HEK293 (cell line): Measurements from ENCODE around the gene FAM209A.

Experiments
- CTCF ChIA-PET: fragments of 350-600 bp; formaldehyde crosslinking; extraction: SDS; loops from one replicate; lab custom pipeline; 2021; ENCODE audit warnings: antibody characterized with exemption; lab: Yijun Ruan, JAX
- POLR2A ChIA-PET: fragments of 300-600 bp; formaldehyde crosslinking; extraction: SDS; loops from one replicate; lab custom pipeline; 2020; ENCODE audit warnings: antibody characterized with exemption, inconsistent platforms; lab: Yijun Ruan, JAX
- H3K27ac ChIP-seq: fragments of 200-500 bp; sonication (Bioruptor generic); 2 replicates; pipeline ENCODE4 v1.5.1; 2014; ENCODE audit warnings: low read depth, low read length, control low read depth, inconsistent platforms; ENCODE audit errors: extremely low read depth
- H3K36me3 ChIP-seq, 2 experiments: fragments of 200-500 bp in 1 of 2; sonication (Bioruptor generic) in 1 of 2; 1 replicate in 1 of 2; 2 replicates in 1 of 2; pipeline ENCODE4 v1.5.1; 2014 to 2017; ENCODE audit warnings: inconsistent platforms in 2 of 2, low read length in 2 of 2; ENCODE audit not compliant: control insufficient read depth in 2 of 2, insufficient read depth in 1 of 2
- H3K4me1 ChIP-seq: fragments of 200-500 bp; sonication (Bioruptor generic); 2 replicates; pipeline ENCODE4 v1.5.1; 2014; ENCODE audit warnings: mild to moderate bottlenecking, low read length, inconsistent platforms; ENCODE audit not compliant: control insufficient read depth, insufficient read depth
- H3K4me3 ChIP-seq: 2 replicates; pipeline ENCODE4 v1.5.1; 2011; ENCODE audit warnings: low read depth, mild to moderate bottlenecking, control low read depth, low read length, moderate library complexity
- H3K9me3 ChIP-seq: fragments of 200-500 bp; sonication (Bioruptor generic); 2 replicates; pipeline ENCODE4 v1.5.1; 2014; ENCODE audit warnings: low read depth, low read length, inconsistent platforms; ENCODE audit not compliant: control insufficient read depth, insufficient read depth
- GLIS1 ChIP-seq: fragments of 450-650 bp; formaldehyde crosslinking; IDR thresholded peaks from 2 replicates; pipeline ENCODE4 v1.5.1; 2016; ENCODE audit warnings: missing biosample characterization, missing genetic modification characterization
- HOXA7 ChIP-seq: sonication (generic); formaldehyde crosslinking; IDR thresholded peaks from 2 replicates; pipeline ENCODE4 v1.8.1; 2022; ENCODE audit warnings: missing genetic modification reagents, borderline replicate concordance
- HOXC10 ChIP-seq: sonication (generic); formaldehyde crosslinking; IDR thresholded peaks from 2 replicates; pipeline ENCODE4 v1.8.1; 2023; ENCODE audit warnings: mild to moderate bottlenecking, missing genetic modification reagents
- SALL2 ChIP-seq: fragments of 450-650 bp; formaldehyde crosslinking; IDR thresholded peaks from 2 replicates; pipeline ENCODE4 v1.5.0; 2017; ENCODE audit warnings: missing biosample characterization, mild to moderate bottlenecking, missing genetic modification characterization, borderline replicate concordance
- SETDB1 ChIP-seq: IDR thresholded peaks from one replicate; pipeline ENCODE4 v1.6.1; 2017; ENCODE audit warnings: mild to moderate bottlenecking, low read length, moderate library complexity, mixed read lengths; ENCODE audit not compliant: insufficient read length
- ZBTB48 ChIP-seq: fragments of 450-650 bp; formaldehyde crosslinking; IDR thresholded peaks from 2 replicates; pipeline ENCODE4 v1.5.1; 2016; ENCODE audit warnings: missing biosample characterization, missing genetic modification characterization
- ZBTB7A ChIP-seq: fragments of 450-650 bp; formaldehyde crosslinking; IDR thresholded peaks from 2 replicates; pipeline ENCODE4 v1.5.1; 2016; ENCODE audit warnings: low read depth, missing biosample characterization, missing genetic modification characterization
- ZBTB8A ChIP-seq: fragments of 450-650 bp; formaldehyde crosslinking; IDR thresholded peaks from 2 replicates; pipeline ENCODE4 v1.5.1; 2016; ENCODE audit warnings: missing biosample characterization, missing genetic modification characterization
- ZFP41 ChIP-seq: fragments of 450-650 bp; formaldehyde crosslinking; IDR thresholded peaks from 2 replicates; pipeline ENCODE4 v1.5.1; 2016; ENCODE audit warnings: missing biosample characterization, missing genetic modification characterization, borderline replicate concordance
- ZFP69B ChIP-seq: fragments of 450-650 bp; formaldehyde crosslinking; IDR thresholded peaks from 2 replicates; pipeline ENCODE4 v1.5.1; 2016; ENCODE audit warnings: missing biosample characterization, missing genetic modification characterization
- ZNF121 ChIP-seq: fragments of 450-650 bp; formaldehyde crosslinking; IDR thresholded peaks from 2 replicates; pipeline ENCODE4 v1.5.1; 2016; ENCODE audit warnings: missing biosample characterization, missing genetic modification characterization
- ZNF140 ChIP-seq: fragments of 450-650 bp; formaldehyde crosslinking; IDR thresholded peaks from 2 replicates; pipeline ENCODE4 v1.5.1; 2016; ENCODE audit warnings: missing biosample characterization, missing genetic modification characterization
- ZNF169 ChIP-seq: fragments of 450-650 bp; formaldehyde crosslinking; IDR thresholded peaks from 2 replicates; pipeline ENCODE4 v1.5.1; 2016; ENCODE audit warnings: missing biosample characterization, missing genetic modification characterization
- ZNF274 ChIP-seq, 2 experiments: fragments of 200-500 bp in 1 of 2; fragments of 450-650 bp in 1 of 2; sonication (Bioruptor generic) in 1 of 2; formaldehyde crosslinking in 1 of 2; IDR thresholded peaks; 2 replicates each; pipeline versions ENCODE4 v1.5.1 to v1.6.1; 2014 to 2016; ENCODE audit warnings: borderline replicate concordance in 1 of 2, inconsistent platforms in 1 of 2, low read length in 1 of 2, missing biosample characterization in 1 of 2, missing genetic modification characterization in 1 of 2
- ZNF501 ChIP-seq: fragments of 450-650 bp; formaldehyde crosslinking; IDR thresholded peaks from 2 replicates; pipeline ENCODE4 v1.5.1; 2016; ENCODE audit warnings: missing biosample characterization, missing genetic modification characterization
- ZNF510 ChIP-seq: fragments of 450-650 bp; formaldehyde crosslinking; IDR thresholded peaks from 2 replicates; pipeline ENCODE4 v1.5.1; 2018; ENCODE audit warnings: mild to moderate bottlenecking, missing genetic modification characterization, missing biosample characterization; ENCODE audit not compliant: insufficient replicate concordance
- ZNF529 ChIP-seq: fragments of 450-650 bp; formaldehyde crosslinking; IDR thresholded peaks from 2 replicates; pipeline ENCODE4 v1.5.1; 2017; ENCODE audit warnings: missing genetic modification characterization, missing biosample characterization; ENCODE audit not compliant: insufficient replicate concordance
- ZNF600 ChIP-seq: fragments of 450-650 bp; formaldehyde crosslinking; IDR thresholded peaks from 2 replicates; pipeline ENCODE4 v1.5.1; 2016; ENCODE audit warnings: missing biosample characterization, missing genetic modification characterization
- ZNF747 ChIP-seq: fragments of 450-650 bp; formaldehyde crosslinking; IDR thresholded peaks from 2 replicates; pipeline ENCODE4 v1.5.1; 2016; ENCODE audit warnings: missing biosample characterization, missing genetic modification characterization
- ZNF768 ChIP-seq: fragments of 450-650 bp; formaldehyde crosslinking; IDR thresholded peaks from 2 replicates; pipeline ENCODE4 v1.5.1; 2018; ENCODE audit warnings: missing biosample characterization, mild to moderate bottlenecking, missing genetic modification characterization
- ZNF830 ChIP-seq: fragments of 450-650 bp; IDR thresholded peaks from 2 replicates; pipeline ENCODE4 v1.5.0; 2018; ENCODE audit warnings: missing biosample characterization, missing genetic modification characterization, low read depth, mild to moderate bottlenecking, moderate library complexity
- ZSCAN30 ChIP-seq: fragments of 450-650 bp; IDR thresholded peaks from 2 replicates; pipeline ENCODE4 v1.5.1; 2018; ENCODE audit warnings: missing biosample characterization, mild to moderate bottlenecking, missing genetic modification characterization, moderate library complexity
- TF ChIP-seq, protein P1 (sequence below): fragments of 450-650 bp; formaldehyde crosslinking; IDR thresholded peaks from 2 replicates; pipeline ENCODE4 v1.5.1; 2016; ENCODE audit warnings: missing biosample characterization, missing genetic modification characterization
- TF ChIP-seq, protein P2 (sequence below): fragments of 450-650 bp; formaldehyde crosslinking; IDR thresholded peaks from 2 replicates; pipeline ENCODE4 v1.5.1; 2016; ENCODE audit warnings: missing biosample characterization, missing genetic modification characterization
- TF ChIP-seq, protein P3 (sequence below): fragments of 450-650 bp; formaldehyde crosslinking; IDR thresholded peaks from 2 replicates; pipeline ENCODE4 v1.5.1; 2017; ENCODE audit warnings: missing biosample characterization, missing genetic modification characterization
- TF ChIP-seq, protein P4 (sequence below): fragments of 450-650 bp; formaldehyde crosslinking; IDR thresholded peaks from 2 replicates; pipeline ENCODE4 v1.5.1; 2016; ENCODE audit warnings: missing biosample characterization, missing genetic modification characterization

FAM209A gene

DNA sequence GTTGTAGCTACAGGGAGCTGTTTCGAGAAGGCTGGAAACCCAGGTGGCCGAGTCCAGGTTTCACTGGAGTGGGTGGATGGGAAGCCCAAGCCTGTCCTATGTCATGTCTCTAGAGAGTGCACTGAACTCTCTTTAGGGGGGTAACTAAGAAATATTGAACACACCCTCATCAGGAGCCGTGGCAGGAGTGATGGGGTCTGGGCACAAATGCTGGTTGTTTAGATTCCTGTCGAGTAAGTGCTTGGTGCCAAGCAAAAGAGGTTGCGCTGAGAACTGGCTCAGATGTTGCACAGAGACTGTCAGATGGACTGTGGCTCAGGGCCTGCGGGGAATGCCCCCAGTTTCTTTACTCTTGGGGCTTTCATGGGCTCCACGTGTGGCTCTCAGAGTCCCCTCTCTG, 7.3 kb upstream of the FAM209A start:
- Histone ChIP-seq H3K9me3 (no peaks in the 10 kb centered on the region), H3K36me3 (peaks cover 0 to 60% of the 10 kb centered on the region in 2 experiments; a peak in 1 of 3 replicates), H3K4me3 (no peak overlapping the region), H3K27ac (no peak overlapping the region), H3K4me1 (no peaks in the 10 kb centered on the region)
- TF ChIP-seq SETDB1, result no peak
- no peak for TF ChIP-seq ZNF529 (tag by site-specific recombination)
- TF ChIP-seq ZFP41 (tag by site-specific recombination), result no peak
- no peak for TF ChIP-seq ZNF140 (tag by site-specific recombination)
- TF ChIP-seq ZNF600, result no peak
- TF ChIP-seq GLIS1, result no peak
- TF ChIP-seq ZNF830 (tag by site-specific recombination), result no peak
- POLR2A ChIA-PET, result no interaction called here
- CTCF ChIA-PET, result interaction anchor here (0.6 kb wide), 1 partner anchor 32 kb away, joined by 4 read pairs; no protein-coding TSS in a partner anchor

DNA sequence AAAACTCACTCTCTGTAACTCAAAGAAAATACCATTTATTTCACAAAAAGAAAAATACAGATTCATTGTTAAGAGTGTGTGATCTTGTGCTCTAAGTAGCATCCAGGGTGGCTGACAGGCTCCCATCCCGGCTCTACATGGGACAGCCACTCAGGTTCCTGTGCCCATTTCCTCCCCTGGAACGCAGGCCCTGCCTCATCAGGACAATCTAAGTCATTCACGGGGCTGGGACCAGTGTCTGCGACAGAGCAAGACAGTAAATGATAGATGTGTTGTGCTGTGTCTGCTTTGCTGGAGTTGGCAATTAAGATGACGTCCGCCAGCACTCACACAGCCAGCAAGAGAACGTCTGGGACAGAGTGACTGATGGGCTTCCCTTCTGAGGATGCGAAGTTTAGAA, 6.9 kb upstream of the FAM209A start:
- CTCF ChIA-PET, result interaction anchor here (0.6 kb wide), 1 partner anchor 32 kb away, joined by 4 read pairs; no protein-coding TSS in a partner anchor
- POLR2A ChIA-PET, result no interaction called here
- no peaks in the 10 kb centered on the region for H3K4me1 ChIP-seq
- H3K4me3 ChIP-seq, result no peak overlapping the region
- TF ChIP-seq ZBTB7A (no peak), ZNF768 (no peak), ZBTB48 (tag by site-specific recombination) (no peak), HOXA7 (CRISPR knock-in tag) (no peak), ZNF169 (no peak), ZNF501 (tag by site-specific recombination) (no peak), ZNF274 (IDR thresholded peaks at IDR 0.05; ENCODE audit: low read length) (no peak), ZNF274 (tag by site-specific recombination; IDR thresholded peaks at IDR 0.05; ENCODE audit: borderline replicate concordance) (no peak), ZNF121 (no peak)
- TF ChIP-seq, protein P1, sequence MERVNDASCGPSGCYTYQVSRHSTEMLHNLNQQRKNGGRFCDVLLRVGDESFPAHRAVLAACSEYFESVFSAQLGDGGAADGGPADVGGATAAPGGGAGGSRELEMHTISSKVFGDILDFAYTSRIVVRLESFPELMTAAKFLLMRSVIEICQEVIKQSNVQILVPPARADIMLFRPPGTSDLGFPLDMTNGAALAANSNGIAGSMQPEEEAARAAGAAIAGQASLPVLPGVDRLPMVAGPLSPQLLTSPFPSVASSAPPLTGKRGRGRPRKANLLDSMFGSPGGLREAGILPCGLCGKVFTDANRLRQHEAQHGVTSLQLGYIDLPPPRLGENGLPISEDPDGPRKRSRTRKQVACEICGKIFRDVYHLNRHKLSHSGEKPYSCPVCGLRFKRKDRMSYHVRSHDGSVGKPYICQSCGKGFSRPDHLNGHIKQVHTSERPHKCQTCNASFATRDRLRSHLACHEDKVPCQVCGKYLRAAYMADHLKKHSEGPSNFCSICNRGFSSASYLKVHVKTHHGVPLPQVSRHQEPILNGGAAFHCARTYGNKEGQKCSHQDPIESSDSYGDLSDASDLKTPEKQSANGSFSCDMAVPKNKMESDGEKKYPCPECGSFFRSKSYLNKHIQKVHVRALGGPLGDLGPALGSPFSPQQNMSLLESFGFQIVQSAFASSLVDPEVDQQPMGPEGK (tag by site-specific recombination), result no peak
- TF ChIP-seq, protein P2, sequence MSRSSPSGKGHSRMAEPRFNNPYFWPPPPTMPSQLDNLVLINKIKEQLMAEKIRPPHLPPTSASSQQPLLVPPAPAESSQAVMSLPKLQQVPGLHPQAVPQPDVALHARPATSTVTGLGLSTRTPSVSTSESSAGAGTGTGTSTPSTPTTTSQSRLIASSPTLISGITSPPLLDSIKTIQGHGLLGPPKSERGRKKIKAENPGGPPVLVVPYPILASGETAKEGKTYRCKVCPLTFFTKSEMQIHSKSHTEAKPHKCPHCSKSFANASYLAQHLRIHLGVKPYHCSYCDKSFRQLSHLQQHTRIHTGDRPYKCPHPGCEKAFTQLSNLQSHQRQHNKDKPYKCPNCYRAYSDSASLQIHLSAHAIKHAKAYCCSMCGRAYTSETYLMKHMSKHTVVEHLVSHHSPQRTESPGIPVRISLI (tag by site-specific recombination), result no peak
- TF ChIP-seq, protein P3, sequence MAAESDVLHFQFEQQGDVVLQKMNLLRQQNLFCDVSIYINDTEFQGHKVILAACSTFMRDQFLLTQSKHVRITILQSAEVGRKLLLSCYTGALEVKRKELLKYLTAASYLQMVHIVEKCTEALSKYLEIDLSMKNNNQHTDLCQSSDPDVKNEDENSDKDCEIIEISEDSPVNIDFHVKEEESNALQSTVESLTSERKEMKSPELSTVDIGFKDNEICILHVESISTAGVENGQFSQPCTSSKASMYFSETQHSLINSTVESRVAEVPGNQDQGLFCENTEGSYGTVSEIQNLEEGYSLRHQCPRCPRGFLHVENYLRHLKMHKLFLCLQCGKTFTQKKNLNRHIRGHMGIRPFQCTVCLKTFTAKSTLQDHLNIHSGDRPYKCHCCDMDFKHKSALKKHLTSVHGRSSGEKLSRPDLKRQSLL (tag by site-specific recombination), result no peak
- peaks cover 0 to 57% of the 10 kb centered on the region in 2 experiments; a peak in 1 of 3 replicates for H3K36me3 ChIP-seq
- H3K9me3 ChIP-seq, result no peaks in the 10 kb centered on the region
- no peak overlapping the region for H3K27ac ChIP-seq

DNA sequence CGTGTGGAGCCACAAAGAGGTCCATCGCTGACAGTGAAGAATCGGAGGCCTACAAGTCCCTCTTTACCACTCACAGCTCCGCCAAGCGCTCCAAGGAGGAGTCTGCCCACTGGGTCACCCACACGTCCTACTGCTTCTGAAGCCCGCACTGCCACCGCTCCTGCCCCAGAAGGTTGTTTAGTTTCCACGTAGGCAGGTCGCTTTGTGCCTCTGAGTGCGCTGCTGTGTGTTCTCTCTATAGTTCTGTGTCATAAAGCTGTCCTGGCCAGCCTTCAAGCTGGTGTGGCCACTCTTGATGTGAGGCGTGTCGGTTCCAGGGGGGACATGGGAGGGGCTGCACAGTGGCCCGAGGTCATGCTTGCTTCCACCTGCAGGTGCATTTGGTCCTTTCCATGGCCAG, 6.4 kb upstream of the FAM209A start:
- no peaks in the 10 kb centered on the region for H3K9me3 ChIP-seq
- H3K27ac ChIP-seq, result no peak overlapping the region
- no peaks in the 10 kb centered on the region for H3K4me1 ChIP-seq
- POLR2A ChIA-PET, result no interaction called here
- CTCF ChIA-PET, result interaction anchor here (0.6 to 0.7 kb wide), 2 partner anchors 31 to 101 kb away, joined by 3 to 4 read pairs; no protein-coding TSS in a partner anchor
- H3K4me3 ChIP-seq, result no peak overlapping the region
- peaks cover 0 to 52% of the 10 kb centered on the region in 2 experiments; a peak in 1 of 3 replicates for H3K36me3 ChIP-seq
- TF ChIP-seq ZSCAN30 (tag by site-specific recombination), result no peak
- TF ChIP-seq ZNF747, result no peak
- no peak for TF ChIP-seq SALL2 (tag by site-specific recombination)
- no peak for TF ChIP-seq ZNF830 (tag by site-specific recombination)
- TF ChIP-seq ZBTB8A (tag by site-specific recombination), result no peak
- TF ChIP-seq, protein P4, sequence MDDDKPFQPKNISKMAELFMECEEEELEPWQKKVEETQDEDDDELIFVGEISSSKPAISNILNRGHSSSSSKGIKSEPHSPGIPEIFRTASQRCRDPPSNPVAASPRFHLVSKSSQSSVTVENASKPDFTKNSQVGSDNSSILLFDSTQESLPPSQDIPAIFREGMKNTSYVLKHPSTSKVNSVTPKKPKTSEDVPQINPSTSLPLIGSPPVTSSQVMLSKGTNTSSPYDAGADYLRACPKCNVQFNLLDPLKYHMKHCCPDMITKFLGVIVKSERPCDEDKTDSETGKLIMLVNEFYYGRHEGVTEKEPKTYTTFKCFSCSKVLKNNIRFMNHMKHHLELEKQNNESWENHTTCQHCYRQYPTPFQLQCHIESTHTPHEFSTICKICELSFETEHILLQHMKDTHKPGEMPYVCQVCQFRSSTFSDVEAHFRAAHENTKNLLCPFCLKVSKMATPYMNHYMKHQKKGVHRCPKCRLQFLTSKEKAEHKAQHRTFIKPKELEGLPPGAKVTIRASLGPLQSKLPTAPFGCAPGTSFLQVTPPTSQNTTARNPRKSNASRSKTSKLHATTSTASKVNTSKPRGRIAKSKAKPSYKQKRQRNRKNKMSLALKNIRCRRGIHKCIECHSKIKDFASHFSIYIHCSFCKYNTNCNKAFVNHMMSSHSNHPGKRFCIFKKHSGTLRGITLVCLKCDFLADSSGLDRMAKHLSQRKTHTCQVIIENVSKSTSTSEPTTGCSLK, result no peak
- no peak for TF ChIP-seq ZNF510 (tag by site-specific recombination)
- TF ChIP-seq ZFP69B (tag by site-specific recombination), result no peak
- no peak for TF ChIP-seq HOXC10
